HCT116 (cell line): ENCODE results near the gene CDH4. TPM values are rescaled to one million over a fixed set of nuclear protein-coding genes. Genes with fewer than 3 reads are reported as not detected.

Source experiments
- ATAC-seq: fragments of 200-7000 bp; cut with Tn5 transposase; 2 replicates; pipeline ENCODE4 v1.9.1; 2020; ENCODE audit warnings: mild to moderate bottlenecking, moderate library complexity
- BruUV-seq: library from RNA; stranded (reverse); fragments of 400-500 nt; replicated peaks from 2 replicates; lab custom pipeline; 2021; lab: Mats Ljungman, UMichigan
- CTCF ChIA-PET: fragments of 300-600 bp; sonication (Branson Sonifier 250); formaldehyde crosslinking; loops from one replicate; lab custom pipeline; 2021; ENCODE audit warnings: antibody characterized with exemption; lab: Charles Lee
- POLR2A ChIA-PET: fragments of 300-600, 350-600 bp; sonication (Branson Sonifier 250); formaldehyde crosslinking; loops from one replicate; lab custom pipeline; 2021; ENCODE audit warnings: antibody characterized with exemption; lab: Charles Lee
- RAD21 ChIA-PET, 2 experiments: fragments of 300-600 bp; sonication (Branson Sonifier 250); formaldehyde crosslinking; loops; one replicate each; lab custom pipeline; 2023; ENCODE audit warnings: low total read pairs in 2 of 2; ENCODE audit not compliant: uncharacterized antibody in 2 of 2, unreplicated experiment in 2 of 2, low non-redundant PET in 1 of 2; lab: Charles Lee
- DNase-seq: peaks from one replicate; pipeline ENCODE4 v3.0.0-alpha.2; 2010; ENCODE audit warnings: low read depth, low spot score
- H2AFZ ChIP-seq: fragments of 200-600 bp; shearing (Covaris generic), sonication (generic); 2 replicates; pipeline ENCODE4 v1.6.1; 2017; ENCODE audit warnings: low read depth, mixed run types, mixed read lengths, antibody characterized with exemption, low read length; ENCODE audit not compliant: poor library complexity, severe bottlenecking
- H3K27ac ChIP-seq: 2 replicates; pipeline ENCODE4 v1.5.1; 2012; ENCODE audit warnings: low read depth, low read length
- H3K27me3 ChIP-seq: fragments of 200-600 bp; sonication (generic); 2 replicates; pipeline ENCODE4 v1.6.1; 2016; ENCODE audit warnings: mixed run types, low read length, mixed read lengths; ENCODE audit not compliant: insufficient read depth
- H3K36me3 ChIP-seq, 2 experiments: fragments of 200-500 bp in 1 of 2; fragments of 200-600 bp in 1 of 2; sonication (Bioruptor generic) in 1 of 2; sonication (generic) in 1 of 2; 2 replicates each; pipeline versions ENCODE4 v1.5.1 to v1.6.1; 2014 to 2016; ENCODE audit warnings: low read length in 2 of 2, inconsistent platforms in 1 of 2, mixed read lengths in 1 of 2, mixed run types in 1 of 2; ENCODE audit not compliant: insufficient read depth in 2 of 2, control insufficient read depth in 1 of 2
- H3K4me1 ChIP-seq, 2 experiments: fragments of 200-600 bp in 1 of 2; sonication (generic) in 1 of 2; 2 replicates each; pipeline versions ENCODE4 v1.5.1 to v1.6.1; 2012 to 2017; ENCODE audit warnings: low read length in 2 of 2, inconsistent platforms in 1 of 2, mild to moderate bottlenecking in 1 of 2, mixed read lengths in 1 of 2, mixed run types in 1 of 2, moderate library complexity in 1 of 2; ENCODE audit not compliant: insufficient read depth in 2 of 2, control insufficient read depth in 1 of 2
- H3K4me2 ChIP-seq: fragments of 200-600 bp; sonication (generic); 2 replicates; pipeline ENCODE4 v1.6.1; 2017; ENCODE audit warnings: mixed run types, low read length, mixed read lengths
- H3K4me3 ChIP-seq, 2 experiments: fragments of 200-600 bp in 1 of 2; sonication (generic) in 1 of 2; replicated peaks in 1 of 2; 2 replicates each; pipeline ENCODE4 v1.5.1; 2011 to 2016; ENCODE audit warnings: low read length in 2 of 2, control low read depth in 1 of 2, low read depth in 1 of 2, mild to moderate bottlenecking in 1 of 2, mixed read lengths in 1 of 2, mixed run types in 1 of 2
- H3K79me2 ChIP-seq: fragments of 200-600 bp; sonication (generic); 2 replicates; pipeline ENCODE4 v1.6.1; 2017; ENCODE audit warnings: mild to moderate bottlenecking, mixed run types, low read length, moderate library complexity, mixed read lengths; ENCODE audit not compliant: insufficient read depth
- H3K9ac ChIP-seq: fragments of 200-600 bp; sonication (generic); 2 replicates; pipeline ENCODE4 v1.6.1; 2016; ENCODE audit warnings: low read length, mixed read lengths
- H3K9me2 ChIP-seq: fragments of 200-600 bp; sonication (generic), shearing (Covaris generic); 2 replicates; pipeline ENCODE4 v1.6.1; 2017; ENCODE audit warnings: mixed run types, mild to moderate bottlenecking, moderate library complexity; ENCODE audit not compliant: insufficient read depth
- H3K9me3 ChIP-seq, 2 experiments: fragments of 200-500 bp in 1 of 2; fragments of 200-600 bp in 1 of 2; sonication (Bioruptor generic) in 1 of 2; sonication (generic) in 1 of 2; 2 replicates each; pipeline ENCODE4 v1.6.1; 2014 to 2017; ENCODE audit warnings: low read length in 2 of 2, mixed read lengths in 2 of 2, inconsistent platforms in 1 of 2, low read depth in 1 of 2, mild to moderate bottlenecking in 1 of 2, mixed run types in 1 of 2, moderate library complexity in 1 of 2; ENCODE audit not compliant: control insufficient read depth in 1 of 2, insufficient read depth in 1 of 2
- H4K20me1 ChIP-seq: fragments of 200-600 bp; sonication (generic), shearing (Covaris generic); 2 replicates; pipeline ENCODE4 v1.6.1; 2017; ENCODE audit warnings: mixed run types, mild to moderate bottlenecking, moderate library complexity; ENCODE audit not compliant: insufficient read depth
- CEBPB ChIP-seq: IDR thresholded peaks from 2 replicates; pipeline ENCODE4 v1.6.1; 2012; ENCODE audit warnings: low read depth
- ELF1 ChIP-seq: IDR thresholded peaks from 2 replicates; pipeline ENCODE4 v1.6.1; 2012; ENCODE audit warnings: low read depth, borderline replicate concordance
- EZH2phosphoT487 ChIP-seq: fragments of 200-600 bp; IDR thresholded peaks from 2 replicates; pipeline ENCODE4 v1.6.1; 2018; ENCODE audit warnings: antibody characterized with exemption, borderline replicate concordance
- FOSL1 ChIP-seq: IDR thresholded peaks from 2 replicates; pipeline ENCODE4 v1.6.1; 2012; ENCODE audit warnings: low read depth
- JUND ChIP-seq: IDR thresholded peaks from 2 replicates; pipeline ENCODE4 v1.6.1; 2012
- POLR2A ChIP-seq: IDR thresholded peaks from 2 replicates; pipeline ENCODE4 v1.7.0; 2011; ENCODE audit warnings: borderline replicate concordance; ENCODE audit not compliant: insufficient read depth, insufficient read length; ENCODE audit errors: extremely low read depth
- RAD21 ChIP-seq: IDR thresholded peaks from 2 replicates; pipeline ENCODE4 v1.6.1; 2012; ENCODE audit warnings: low read depth, mild to moderate bottlenecking
- SIN3A ChIP-seq: IDR thresholded peaks from 2 replicates; pipeline ENCODE4 v1.6.1; 2012; ENCODE audit warnings: low read depth
- SP1 ChIP-seq: IDR thresholded peaks from 2 replicates; pipeline ENCODE4 v1.6.1; 2012; ENCODE audit warnings: low read depth
- SRF ChIP-seq: IDR thresholded peaks from 2 replicates; pipeline ENCODE4 v1.6.1; 2012; ENCODE audit warnings: low read depth
- TCF7L2 ChIP-seq: IDR thresholded peaks from 2 replicates; pipeline ENCODE4 v1.7.0; 2011; ENCODE audit warnings: borderline replicate concordance, inconsistent platforms; ENCODE audit not compliant: insufficient read depth, insufficient read length; ENCODE audit errors: extremely low read depth
- ZFX ChIP-seq: fragments of 450-650 bp; IDR thresholded peaks from 2 replicates; pipeline ENCODE4 v1.6.1; 2017
- intact Hi-C: fragments of 100-400 bp; cut with micrococcal nuclease; formaldehyde crosslinking; loops from 2 replicates; pipeline ENCODE4 v1.10.0; 2022
- total RNA-seq: library from RNA; stranded (reverse); gene quantifications from one replicate; pipeline ENCODE4 v1.2.1, GENCODE V29; 2021; ENCODE audit not compliant: unreplicated experiment
- TF ChIP-seq, protein P1 (sequence below), 3 experiments: fragments of 200-600 bp in 1 of 3; sonication (generic) in 1 of 3; IDR thresholded peaks in 2 of 3; conservative IDR thresholded peaks in 1 of 3; 2 replicates each; pipeline ENCODE4 v1.5.1; 2012 to 2017; ENCODE audit warnings: low read depth in 2 of 3, low read length in 2 of 3, antibody characterized with exemption in 1 of 3, borderline replicate concordance in 1 of 3, control low read depth in 1 of 3, mild to moderate bottlenecking in 1 of 3, mixed read lengths in 1 of 3, mixed run types in 1 of 3, moderate library complexity in 1 of 3; ENCODE audit not compliant: insufficient read depth in 1 of 3
- TF ChIP-seq, protein P2 (sequence below): IDR thresholded peaks from 2 replicates; pipeline ENCODE4 v1.6.1; 2012
- TF ChIP-seq, protein P3 (sequence below): IDR thresholded peaks from 2 replicates; pipeline ENCODE4 v1.6.1; 2012

CDH4 gene
- total RNA-seq, 1 experiment from 2014 or later = not detected

DNA sequence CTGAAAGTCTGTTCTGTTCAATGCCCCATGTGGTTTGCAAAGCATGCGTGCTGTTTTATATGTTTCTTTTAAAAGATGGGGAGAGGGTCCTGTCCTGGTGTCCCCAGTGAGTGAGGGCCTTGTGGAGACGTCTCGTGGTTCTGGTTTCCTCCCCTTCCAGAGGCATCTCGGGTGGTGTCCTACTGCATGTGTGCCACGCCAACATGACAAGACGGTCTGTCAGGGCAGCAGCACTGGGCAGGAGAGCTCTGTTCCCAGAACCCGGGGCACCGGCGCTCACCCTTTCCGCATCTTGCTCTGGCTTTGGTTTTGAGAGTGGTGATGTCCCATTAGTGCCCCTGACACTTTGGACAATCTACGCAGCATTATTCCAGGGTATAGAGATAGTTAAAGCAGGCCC, 275.6 kb downstream of the CDH4 start (continued):
- TF ChIP-seq, protein P1, sequence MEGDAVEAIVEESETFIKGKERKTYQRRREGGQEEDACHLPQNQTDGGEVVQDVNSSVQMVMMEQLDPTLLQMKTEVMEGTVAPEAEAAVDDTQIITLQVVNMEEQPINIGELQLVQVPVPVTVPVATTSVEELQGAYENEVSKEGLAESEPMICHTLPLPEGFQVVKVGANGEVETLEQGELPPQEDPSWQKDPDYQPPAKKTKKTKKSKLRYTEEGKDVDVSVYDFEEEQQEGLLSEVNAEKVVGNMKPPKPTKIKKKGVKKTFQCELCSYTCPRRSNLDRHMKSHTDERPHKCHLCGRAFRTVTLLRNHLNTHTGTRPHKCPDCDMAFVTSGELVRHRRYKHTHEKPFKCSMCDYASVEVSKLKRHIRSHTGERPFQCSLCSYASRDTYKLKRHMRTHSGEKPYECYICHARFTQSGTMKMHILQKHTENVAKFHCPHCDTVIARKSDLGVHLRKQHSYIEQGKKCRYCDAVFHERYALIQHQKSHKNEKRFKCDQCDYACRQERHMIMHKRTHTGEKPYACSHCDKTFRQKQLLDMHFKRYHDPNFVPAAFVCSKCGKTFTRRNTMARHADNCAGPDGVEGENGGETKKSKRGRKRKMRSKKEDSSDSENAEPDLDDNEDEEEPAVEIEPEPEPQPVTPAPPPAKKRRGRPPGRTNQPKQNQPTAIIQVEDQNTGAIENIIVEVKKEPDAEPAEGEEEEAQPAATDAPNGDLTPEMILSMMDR (IDR thresholded peaks at IDR 0.05 in 2 of 3, conservative IDR thresholded peaks at IDR 0.05 in 1 of 3; ENCODE audit: borderline replicate concordance in 1 of 3, insufficient read depth in 1 of 3, low read depth in 2 of 3, low read length in 2 of 3) = no peak
- TF ChIP-seq JUND (no peak), POLR2A (no peak)
- TF ChIP-seq, protein P2, sequence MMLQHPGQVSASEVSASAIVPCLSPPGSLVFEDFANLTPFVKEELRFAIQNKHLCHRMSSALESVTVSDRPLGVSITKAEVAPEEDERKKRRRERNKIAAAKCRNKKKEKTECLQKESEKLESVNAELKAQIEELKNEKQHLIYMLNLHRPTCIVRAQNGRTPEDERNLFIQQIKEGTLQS = no peak
- TF ChIP-seq, protein P3, sequence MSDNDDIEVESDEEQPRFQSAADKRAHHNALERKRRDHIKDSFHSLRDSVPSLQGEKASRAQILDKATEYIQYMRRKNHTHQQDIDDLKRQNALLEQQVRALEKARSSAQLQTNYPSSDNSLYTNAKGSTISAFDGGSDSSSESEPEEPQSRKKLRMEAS = no peak

DNA sequence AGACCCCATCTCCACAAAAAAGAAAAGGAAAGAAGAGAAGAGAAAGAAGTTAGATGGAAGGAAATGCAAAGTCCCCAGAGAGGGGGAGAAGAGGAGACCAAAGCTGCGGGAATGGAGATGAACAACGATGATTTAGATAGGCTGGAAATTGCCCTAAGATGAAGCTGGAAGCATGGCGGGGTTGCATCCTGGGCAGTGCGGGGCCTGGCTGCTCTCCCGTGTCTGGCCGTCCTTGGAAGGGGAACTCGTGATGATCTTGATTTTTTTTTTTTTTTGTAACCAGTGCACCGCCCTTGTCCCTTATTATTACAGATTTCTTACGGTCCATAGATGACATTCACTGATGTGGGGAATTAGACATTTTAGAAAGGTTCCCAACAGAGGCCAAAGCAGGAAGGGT, 276.5 kb downstream of the CDH4 start:
- no peaks in the 10 kb centered on the region for H3K4me1 ChIP-seq
- TF ChIP-seq SRF (no peak), EZH2phosphoT487 (no peak), SP1 (no peak), FOSL1 (no peak), ZFX (no peak), RAD21 (no peak), TCF7L2 (no peak), SIN3A (no peak), JUND (no peak), CEBPB (no peak), ELF1 (no peak), POLR2A (no peak)
- TF ChIP-seq, protein P3 = no peak
- TF ChIP-seq, protein P1 (IDR thresholded peaks at IDR 0.05 in 2 of 3, conservative IDR thresholded peaks at IDR 0.05 in 1 of 3; ENCODE audit: borderline replicate concordance in 1 of 3, insufficient read depth in 1 of 3, low read depth in 2 of 3, low read length in 2 of 3) = no peak
- no peak overlapping the region for H3K9ac ChIP-seq
- H3K27me3 ChIP-seq = no peaks in the 10 kb centered on the region
- ChIA-PET RAD21 (no interaction called here), CTCF (no interaction called here), POLR2A (no interaction called here)
- no peak overlapping the region for H3K4me3 ChIP-seq
- no peaks in the 10 kb centered on the region for H3K9me3 ChIP-seq
- H3K4me2 ChIP-seq = no peak overlapping the region
- no peak for ATAC-seq
- H3K27ac ChIP-seq = no peak overlapping the region
- intact Hi-C loops = no loop called here
- no peak overlapping the region for H2AFZ ChIP-seq
- H4K20me1 ChIP-seq = no peaks in the 10 kb centered on the region
- BruUV-seq = no TSS peak
- H3K9me2 ChIP-seq = no peaks in the 10 kb centered on the region
- DNase-seq = no peak
- H3K36me3 ChIP-seq = no peaks in the 10 kb centered on the region
- no peaks in the 10 kb centered on the region for H3K79me2 ChIP-seq
